ENCODE data around the gene PDCD1LG2.
"Not testable (repeated sequence)": the region's sequence is repeated elsewhere in the genome, so short reads cannot be mapped to it uniquely, and the experiment has no call there.

DNA sequence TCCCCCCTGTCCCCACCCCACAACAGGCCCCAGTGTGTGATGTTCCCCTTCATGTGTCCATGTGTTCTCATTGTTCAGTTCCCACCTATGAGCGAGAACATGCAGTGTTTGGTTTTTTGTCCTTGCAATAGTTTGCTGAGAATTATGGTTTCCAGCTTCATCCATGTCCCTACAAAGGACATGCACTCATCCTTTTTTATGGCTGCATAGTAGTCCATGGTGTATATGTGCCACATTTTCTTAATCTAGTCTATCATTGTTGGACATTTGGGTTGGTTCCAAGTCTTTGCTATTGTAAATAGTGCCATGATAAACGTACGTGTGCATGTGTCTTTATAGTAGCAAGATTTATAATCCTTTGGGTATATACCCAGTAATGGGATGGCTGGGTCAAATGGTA, 15.6 kb upstream of the PDCD1LG2 start:
- TF ChIP-seq, protein P1, sequence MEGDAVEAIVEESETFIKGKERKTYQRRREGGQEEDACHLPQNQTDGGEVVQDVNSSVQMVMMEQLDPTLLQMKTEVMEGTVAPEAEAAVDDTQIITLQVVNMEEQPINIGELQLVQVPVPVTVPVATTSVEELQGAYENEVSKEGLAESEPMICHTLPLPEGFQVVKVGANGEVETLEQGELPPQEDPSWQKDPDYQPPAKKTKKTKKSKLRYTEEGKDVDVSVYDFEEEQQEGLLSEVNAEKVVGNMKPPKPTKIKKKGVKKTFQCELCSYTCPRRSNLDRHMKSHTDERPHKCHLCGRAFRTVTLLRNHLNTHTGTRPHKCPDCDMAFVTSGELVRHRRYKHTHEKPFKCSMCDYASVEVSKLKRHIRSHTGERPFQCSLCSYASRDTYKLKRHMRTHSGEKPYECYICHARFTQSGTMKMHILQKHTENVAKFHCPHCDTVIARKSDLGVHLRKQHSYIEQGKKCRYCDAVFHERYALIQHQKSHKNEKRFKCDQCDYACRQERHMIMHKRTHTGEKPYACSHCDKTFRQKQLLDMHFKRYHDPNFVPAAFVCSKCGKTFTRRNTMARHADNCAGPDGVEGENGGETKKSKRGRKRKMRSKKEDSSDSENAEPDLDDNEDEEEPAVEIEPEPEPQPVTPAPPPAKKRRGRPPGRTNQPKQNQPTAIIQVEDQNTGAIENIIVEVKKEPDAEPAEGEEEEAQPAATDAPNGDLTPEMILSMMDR (conservative IDR thresholded peaks at IDR 0.05; ENCODE audit: low read length) = not testable (repeated sequence)
- not testable (repeated sequence) for TF ChIP-seq EZH2phosphoT487 (IDR thresholded peaks at IDR 0.05; ENCODE audit: borderline replicate concordance)
